HepG2 (cell line): Measurements from ENCODE around the gene TLCD3B. TPM values are rescaled to one million over a fixed set of nuclear protein-coding genes. Genes with fewer than 3 reads are reported as not detected.

Source experiments
- AKAP8 ChIP-seq: sonication (generic); formaldehyde crosslinking; IDR thresholded peaks from 2 replicates; pipeline ENCODE4 v1.5.1; 2020; ENCODE audit warnings: mild to moderate bottlenecking, missing genetic modification reagents
- ATF7-NPFF ChIP-seq: sonication (generic); formaldehyde crosslinking; IDR thresholded peaks from 2 replicates; pipeline ENCODE4 v1.8.1; 2023; ENCODE audit warnings: mild to moderate bottlenecking, low read depth, missing genetic modification reagents, moderate library complexity
- CEBPG ChIP-seq: IDR thresholded peaks from 2 replicates; pipeline ENCODE4 v1.6.1; 2016
- FOXA3 ChIP-seq: IDR thresholded peaks from 2 replicates; pipeline ENCODE4 v1.6.1; 2016; ENCODE audit warnings: missing genetic modification reagents, missing compliant biosample characterization
- GATAD1 ChIP-seq: IDR thresholded peaks from 2 replicates; pipeline ENCODE4 v1.6.1; 2016; ENCODE audit warnings: missing genetic modification reagents, missing compliant biosample characterization
- PCBP2 ChIP-seq: fragments of 200-400 bp; formaldehyde crosslinking; optimal IDR thresholded peaks from 2 replicates; pipeline ENCODE3; 2018; ENCODE audit warnings: low read length, low read depth; ENCODE audit not compliant: poor library complexity, severe bottlenecking
- POLR2G ChIP-seq: fragments of 200-400 bp; formaldehyde crosslinking; IDR thresholded peaks from 2 replicates; pipeline ENCODE4 v1.6.1; 2018; ENCODE audit warnings: mild to moderate bottlenecking, low read depth, low read length, moderate library complexity
- TARDBP ChIP-seq: sonication (generic); formaldehyde crosslinking; IDR thresholded peaks from 2 replicates; pipeline ENCODE4 v1.8.0; 2022; ENCODE audit warnings: mild to moderate bottlenecking, missing genetic modification reagents
- TFDP2 ChIP-seq: sonication (generic); formaldehyde crosslinking; IDR thresholded peaks from 2 replicates; pipeline ENCODE4 v1.4.0; 2020; ENCODE audit warnings: missing genetic modification reagents
- YEATS2 ChIP-seq: sonication (generic); formaldehyde crosslinking; IDR thresholded peaks from 2 replicates; pipeline ENCODE4 v1.4.0; 2020; ENCODE audit warnings: missing genetic modification reagents, borderline replicate concordance
- ZNF10 ChIP-seq: sonication (generic); formaldehyde crosslinking; IDR thresholded peaks from 2 replicates; pipeline ENCODE4 v1.4.0; 2020; ENCODE audit warnings: mild to moderate bottlenecking, low read depth, missing genetic modification reagents, borderline replicate concordance
- ZNF205 ChIP-seq: IDR thresholded peaks from 2 replicates; pipeline ENCODE4 v1.6.1; 2018; ENCODE audit warnings: missing biosample characterization, missing genetic modification reagents
- ZNF546 ChIP-seq: sonication (generic); formaldehyde crosslinking; conservative IDR thresholded peaks from 2 replicates; pipeline ENCODE4 v1.8.1; 2023; ENCODE audit warnings: mild to moderate bottlenecking, missing genetic modification reagents
- ZNF558 ChIP-seq: sonication (generic); formaldehyde crosslinking; IDR thresholded peaks from 2 replicates; pipeline ENCODE4 v1.9.0; 2022; ENCODE audit warnings: mild to moderate bottlenecking, missing genetic modification reagents, borderline replicate concordance
- ZNF563 ChIP-seq: sonication (generic); formaldehyde crosslinking; IDR thresholded peaks from 2 replicates; pipeline ENCODE4 v1.8.0; 2022; ENCODE audit warnings: mild to moderate bottlenecking, moderate library complexity, missing genetic modification reagents
- ZNF567 ChIP-seq: sonication (generic); formaldehyde crosslinking; IDR thresholded peaks from 2 replicates; pipeline ENCODE4 v1.8.1; 2023; ENCODE audit warnings: mild to moderate bottlenecking, missing genetic modification reagents, borderline replicate concordance
- polyA plus RNA-seq, 8 experiments: library from polyadenylated mRNA; depleted of rRNA in 3 of 8; stranded (reverse) in 7 of 8; unstranded in 1 of 8; fragments of >200 nt; fragmentation: Illumina TruSeq in 4 of 8; extraction: Trizol in 4 of 8; gene quantifications; 2 replicates each; pipeline versions ENCODE4 v1.2.1 to v1.2.3, GENCODE V29; 2011 to 2016; ENCODE audit warnings: low read depth in 4 of 8, missing spikeins in 1 of 8, mixed read lengths in 1 of 8; ENCODE audit not compliant: insufficient read depth in 1 of 8
- total RNA-seq, 5 experiments: library from RNA; depleted of rRNA; stranded (reverse); fragments of >200 nt; fragmentation: Illumina TruSeq; extraction: Trizol; gene quantifications; 2 replicates each; pipeline ENCODE4 v1.2.3, GENCODE V29; 2016; ENCODE audit warnings: low read depth in 1 of 5
- TF ChIP-seq, protein P1 (sequence below): sonication (generic); formaldehyde crosslinking; IDR thresholded peaks from 2 replicates; pipeline ENCODE4 v1.8.0; 2022; ENCODE audit warnings: missing genetic modification reagents, mild to moderate bottlenecking, inconsistent platforms, borderline replicate concordance
- TF ChIP-seq, protein P2 (sequence below): sonication (generic); formaldehyde crosslinking; IDR thresholded peaks from 2 replicates; pipeline ENCODE4 v1.9.0; 2021; ENCODE audit warnings: mild to moderate bottlenecking, missing genetic modification reagents
- TF ChIP-seq, protein P3 (sequence below): sonication (generic); formaldehyde crosslinking; IDR thresholded peaks from 2 replicates; pipeline ENCODE4 v1.8.0; 2022; ENCODE audit warnings: mild to moderate bottlenecking, missing genetic modification reagents; ENCODE audit not compliant: insufficient replicate concordance

The TLCD3B gene
- total and polyA plus RNA-seq, 2 of the 13 experiments (the other 11 are each of a cell fraction or from before 2014, with no cell fraction given): not detected

DNA sequence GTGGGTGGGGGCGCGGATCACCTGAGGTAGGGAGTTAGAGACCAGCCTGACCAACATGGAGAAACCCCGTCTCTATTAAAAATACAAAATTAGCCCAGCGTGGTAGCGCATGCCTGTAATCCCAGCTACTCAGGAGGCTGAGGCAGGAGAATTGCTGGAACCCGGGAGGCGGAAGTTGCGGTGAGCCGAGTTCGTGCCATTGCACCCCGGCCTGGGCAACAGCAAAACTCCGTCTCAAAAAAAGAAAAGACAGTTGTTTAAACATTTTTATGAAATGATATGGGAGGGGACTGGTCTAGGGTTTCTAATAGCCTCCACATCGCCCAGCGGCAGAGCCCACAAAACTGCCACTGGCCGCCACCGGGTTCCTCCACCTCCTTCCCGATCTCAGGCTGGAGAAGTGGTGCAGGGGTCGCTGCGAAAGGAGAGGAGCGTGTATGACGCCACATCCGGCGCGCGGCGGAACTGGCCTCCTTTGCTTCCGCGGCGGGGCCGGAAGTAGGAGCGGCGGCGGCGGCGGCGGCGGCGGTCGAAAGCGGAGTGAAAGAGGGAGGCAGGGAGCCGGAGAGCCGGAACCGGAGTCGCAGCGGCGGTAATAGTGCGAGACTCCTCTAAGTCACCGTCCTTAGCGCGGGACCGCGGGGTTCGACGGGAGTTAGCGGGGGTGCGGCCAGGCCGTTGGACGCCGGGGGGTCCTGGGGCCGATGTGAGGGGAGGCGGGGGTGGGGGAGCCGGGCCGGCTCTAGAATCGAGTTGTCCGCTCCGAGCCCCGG, 44.6 kb upstream of the TLCD3B start, which contains the start of gene PPP4C (continued):
- TF ChIP-seq TFDP2 (CRISPR knock-in tag): peak; percentile 44
- peak; percentile 61 for TF ChIP-seq ATF7-NPFF (CRISPR knock-in tag)
- peak; percentile 95 for TF ChIP-seq ZNF546
- no peak for TF ChIP-seq ZNF205 (CRISPR knock-in tag)
- TF ChIP-seq, protein P1, sequence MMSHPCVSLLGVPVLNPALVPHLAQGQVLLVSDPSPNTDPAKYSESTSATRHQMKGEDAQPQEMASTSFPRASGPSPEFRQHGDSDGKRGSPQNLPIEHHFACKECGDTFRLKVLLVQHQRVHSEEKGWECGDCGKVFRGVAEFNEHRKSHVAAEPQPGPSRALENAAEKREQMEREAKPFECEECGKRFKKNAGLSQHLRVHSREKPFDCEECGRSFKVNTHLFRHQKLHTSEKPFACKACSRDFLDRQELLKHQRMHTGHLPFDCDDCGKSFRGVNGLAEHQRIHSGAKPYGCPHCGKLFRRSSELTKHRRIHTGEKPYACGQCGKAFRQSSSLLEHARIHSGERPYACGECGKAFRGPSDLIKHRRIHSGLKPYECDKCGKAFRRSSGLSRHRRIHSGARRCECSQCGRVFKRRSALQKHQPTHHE (CRISPR knock-in tag): no peak; the same call in 1 of the 2 replicates
- no peak for TF ChIP-seq PCBP2
- peak; percentile 85 for TF ChIP-seq ZNF558 (CRISPR knock-in tag)
- TF ChIP-seq, protein P2, sequence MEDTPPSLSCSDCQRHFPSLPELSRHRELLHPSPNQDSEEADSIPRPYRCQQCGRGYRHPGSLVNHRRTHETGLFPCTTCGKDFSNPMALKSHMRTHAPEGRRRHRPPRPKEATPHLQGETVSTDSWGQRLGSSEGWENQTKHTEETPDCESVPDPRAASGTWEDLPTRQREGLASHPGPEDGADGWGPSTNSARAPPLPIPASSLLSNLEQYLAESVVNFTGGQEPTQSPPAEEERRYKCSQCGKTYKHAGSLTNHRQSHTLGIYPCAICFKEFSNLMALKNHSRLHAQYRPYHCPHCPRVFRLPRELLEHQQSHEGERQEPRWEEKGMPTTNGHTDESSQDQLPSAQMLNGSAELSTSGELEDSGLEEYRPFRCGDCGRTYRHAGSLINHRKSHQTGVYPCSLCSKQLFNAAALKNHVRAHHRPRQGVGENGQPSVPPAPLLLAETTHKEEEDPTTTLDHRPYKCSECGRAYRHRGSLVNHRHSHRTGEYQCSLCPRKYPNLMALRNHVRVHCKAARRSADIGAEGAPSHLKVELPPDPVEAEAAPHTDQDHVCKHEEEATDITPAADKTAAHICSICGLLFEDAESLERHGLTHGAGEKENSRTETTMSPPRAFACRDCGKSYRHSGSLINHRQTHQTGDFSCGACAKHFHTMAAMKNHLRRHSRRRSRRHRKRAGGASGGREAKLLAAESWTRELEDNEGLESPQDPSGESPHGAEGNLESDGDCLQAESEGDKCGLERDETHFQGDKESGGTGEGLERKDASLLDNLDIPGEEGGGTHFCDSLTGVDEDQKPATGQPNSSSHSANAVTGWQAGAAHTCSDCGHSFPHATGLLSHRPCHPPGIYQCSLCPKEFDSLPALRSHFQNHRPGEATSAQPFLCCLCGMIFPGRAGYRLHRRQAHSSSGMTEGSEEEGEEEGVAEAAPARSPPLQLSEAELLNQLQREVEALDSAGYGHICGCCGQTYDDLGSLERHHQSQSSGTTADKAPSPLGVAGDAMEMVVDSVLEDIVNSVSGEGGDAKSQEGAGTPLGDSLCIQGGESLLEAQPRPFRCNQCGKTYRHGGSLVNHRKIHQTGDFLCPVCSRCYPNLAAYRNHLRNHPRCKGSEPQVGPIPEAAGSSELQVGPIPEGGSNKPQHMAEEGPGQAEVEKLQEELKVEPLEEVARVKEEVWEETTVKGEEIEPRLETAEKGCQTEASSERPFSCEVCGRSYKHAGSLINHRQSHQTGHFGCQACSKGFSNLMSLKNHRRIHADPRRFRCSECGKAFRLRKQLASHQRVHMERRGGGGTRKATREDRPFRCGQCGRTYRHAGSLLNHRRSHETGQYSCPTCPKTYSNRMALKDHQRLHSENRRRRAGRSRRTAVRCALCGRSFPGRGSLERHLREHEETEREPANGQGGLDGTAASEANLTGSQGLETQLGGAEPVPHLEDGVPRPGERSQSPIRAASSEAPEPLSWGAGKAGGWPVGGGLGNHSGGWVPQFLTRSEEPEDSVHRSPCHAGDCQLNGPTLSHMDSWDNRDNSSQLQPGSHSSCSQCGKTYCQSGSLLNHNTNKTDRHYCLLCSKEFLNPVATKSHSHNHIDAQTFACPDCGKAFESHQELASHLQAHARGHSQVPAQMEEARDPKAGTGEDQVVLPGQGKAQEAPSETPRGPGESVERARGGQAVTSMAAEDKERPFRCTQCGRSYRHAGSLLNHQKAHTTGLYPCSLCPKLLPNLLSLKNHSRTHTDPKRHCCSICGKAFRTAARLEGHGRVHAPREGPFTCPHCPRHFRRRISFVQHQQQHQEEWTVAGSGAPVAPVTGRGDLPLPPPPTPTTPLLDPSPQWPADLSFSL (CRISPR knock-in tag): 0 out of 2 replicates have a peak, but pooled peaks have one; percentile 26
- peak; percentile 70 for TF ChIP-seq CEBPG (CRISPR knock-in tag)
- no peak for TF ChIP-seq ZNF10 (CRISPR knock-in tag)
- TF ChIP-seq, protein P3, sequence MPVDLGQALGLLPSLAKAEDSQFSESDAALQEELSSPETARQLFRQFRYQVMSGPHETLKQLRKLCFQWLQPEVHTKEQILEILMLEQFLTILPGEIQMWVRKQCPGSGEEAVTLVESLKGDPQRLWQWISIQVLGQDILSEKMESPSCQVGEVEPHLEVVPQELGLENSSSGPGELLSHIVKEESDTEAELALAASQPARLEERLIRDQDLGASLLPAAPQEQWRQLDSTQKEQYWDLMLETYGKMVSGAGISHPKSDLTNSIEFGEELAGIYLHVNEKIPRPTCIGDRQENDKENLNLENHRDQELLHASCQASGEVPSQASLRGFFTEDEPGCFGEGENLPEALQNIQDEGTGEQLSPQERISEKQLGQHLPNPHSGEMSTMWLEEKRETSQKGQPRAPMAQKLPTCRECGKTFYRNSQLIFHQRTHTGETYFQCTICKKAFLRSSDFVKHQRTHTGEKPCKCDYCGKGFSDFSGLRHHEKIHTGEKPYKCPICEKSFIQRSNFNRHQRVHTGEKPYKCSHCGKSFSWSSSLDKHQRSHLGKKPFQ (CRISPR knock-in tag): peak; percentile 46
- no peak; the same call in 1 of the 2 replicates for TF ChIP-seq AKAP8
- 0 out of 2 replicates have a peak, but pooled peaks have one; percentile 43 for TF ChIP-seq ZNF567 (CRISPR knock-in tag)
- TF ChIP-seq YEATS2 (CRISPR knock-in tag): peak; percentile 84; the same call in 1 of the 2 replicates
- TF ChIP-seq ZNF563 (CRISPR knock-in tag): peak; percentile 82
- TF ChIP-seq GATAD1 (CRISPR knock-in tag): peak; percentile 96
- TF ChIP-seq POLR2G: peak; percentile 99
- TF ChIP-seq FOXA3 (CRISPR knock-in tag): no peak; the same call in 1 of the 2 replicates
- TF ChIP-seq TARDBP (CRISPR knock-in tag): peak; percentile 81
